ENCODE results near the gene EVC.

The EVC gene

DNA sequence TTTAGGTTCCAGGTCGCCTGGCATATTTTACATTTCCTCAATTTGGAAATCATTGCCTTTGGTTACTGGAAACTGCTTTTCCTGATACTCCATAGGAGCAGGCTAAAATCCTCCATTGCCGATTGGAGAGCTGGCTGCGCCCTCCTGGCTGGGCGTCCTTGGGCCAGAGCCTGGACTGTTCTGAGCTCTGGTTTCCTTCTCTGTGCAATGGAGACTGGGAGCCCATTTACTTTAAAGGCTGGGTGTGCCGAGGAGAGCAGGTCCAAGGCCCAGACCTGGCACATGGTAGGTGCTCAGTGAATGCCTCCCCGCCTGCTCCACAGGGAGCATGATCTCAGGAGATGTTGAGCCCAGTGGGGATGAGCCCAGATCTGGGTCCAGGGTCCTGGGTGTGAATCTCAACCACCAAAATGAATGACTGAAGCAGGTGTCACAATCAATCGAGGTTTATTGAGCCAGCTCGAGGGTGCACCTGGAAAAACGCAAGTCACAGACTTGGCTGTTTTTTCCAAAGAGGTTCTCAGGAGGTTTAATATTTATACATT, 50.0 kb downstream of the EVC start:
- Mint-ChIP-seq H3K36me3 (no peaks in the 10 kb centered on the region), H3K27ac (no peak overlapping the region)

GRCh38 chr4:5770051-5770450, 59.0 kb downstream of the EVC start:
- no peaks in the 10 kb centered on the region for H3K36me3 Mint-ChIP-seq
- peaks cover 3 to 5% of the 10 kb centered on the region in 2 donors for H3K27me3 Mint-ChIP-seq
- H3K4me1 Mint-ChIP-seq = no peaks in the 10 kb centered on the region
- no peak for DNase-seq
- H3K9me3 Mint-ChIP-seq = peaks cover 0 to 8% of the 10 kb centered on the region in 2 donors
- H3K4me3 Mint-ChIP-seq = no peak overlapping the region
- H3K27ac Mint-ChIP-seq = no peak overlapping the region
- ATAC-seq (replicated peaks) = no peak

More for the DNA sequence above, 50.0 kb downstream of the EVC start:
- ATAC-seq (replicated peaks) (no peak), DNase-seq (no peak)
- Mint-ChIP-seq H3K9me3 (peaks cover 0 to 1% of the 10 kb centered on the region in 2 donors), H3K4me1 (no peaks in the 10 kb centered on the region), H3K27me3 (no peaks in the 10 kb centered on the region), H3K4me3 (no peak overlapping the region)

DNA sequence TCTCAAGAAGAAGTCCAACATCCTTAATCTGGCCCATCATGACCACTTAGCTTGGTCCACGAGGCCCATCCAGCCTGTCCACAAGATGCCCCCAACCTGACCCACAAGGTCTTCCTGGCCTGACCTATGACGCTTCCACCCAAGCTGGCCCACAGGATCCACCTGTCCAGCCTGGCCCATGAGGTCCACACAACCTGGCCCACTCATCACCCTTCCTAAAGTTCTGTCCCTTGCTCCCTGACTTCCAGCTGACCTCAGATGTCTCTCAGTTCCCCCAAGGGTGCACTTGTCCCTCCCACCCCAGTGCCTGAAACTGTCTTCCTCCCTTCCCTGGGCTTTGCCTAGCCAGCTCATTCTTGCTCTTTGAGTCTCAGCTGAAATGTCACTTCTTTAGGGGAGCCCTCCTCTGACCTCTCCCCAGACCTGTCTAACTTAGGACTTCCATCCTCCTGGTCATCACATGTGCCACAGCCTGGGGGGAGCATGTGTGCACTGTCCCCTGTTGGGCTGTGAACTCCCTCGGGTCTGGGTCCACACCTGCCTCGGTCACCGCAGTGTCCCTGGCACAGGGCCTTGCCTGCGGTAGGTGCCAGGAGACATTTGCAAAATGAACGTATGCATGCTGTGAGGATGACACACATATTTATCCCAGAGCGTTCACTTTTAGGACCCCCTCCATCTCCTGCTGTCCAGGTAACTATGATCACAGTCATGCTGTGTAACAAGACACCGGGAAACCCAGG, 61.7 kb downstream of the EVC start:
- Mint-ChIP-seq H3K4me3 (no peak overlapping the region), H3K36me3 (peaks cover 2 to 4% of the 10 kb centered on the region in 2 donors)
- no peak for ATAC-seq (replicated peaks)

DNA sequence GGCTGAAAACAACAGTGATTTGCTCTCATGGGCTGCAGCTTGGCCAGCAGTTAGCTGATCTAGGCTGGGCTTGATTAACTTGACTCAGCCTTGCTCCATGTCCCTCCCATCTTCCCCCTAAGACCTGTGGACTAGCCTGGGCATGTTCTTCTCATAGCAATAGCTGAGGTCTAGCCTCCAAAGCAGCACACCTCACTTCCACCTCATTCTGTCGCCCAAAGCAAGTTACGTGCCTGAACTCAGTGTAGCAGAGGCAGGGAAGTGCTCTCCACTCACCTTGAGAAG, 62.2 kb downstream of the EVC start:
- Mint-ChIP-seq H3K36me3 (peaks cover 2 to 4% of the 10 kb centered on the region in 2 donors), H3K27ac (no peak overlapping the region), H3K9me3 (peaks cover 5 to 12% of the 10 kb centered on the region in 2 donors), H3K27me3 (peaks cover 3 to 5% of the 10 kb centered on the region in 2 donors), H3K4me3 (no peak overlapping the region), H3K4me1 (no peaks in the 10 kb centered on the region)
- DNase-seq = no peak
- ATAC-seq (replicated peaks) = no peak

More for the DNA sequence above, 61.7 kb downstream of the EVC start:
- Mint-ChIP-seq H3K27me3 (peaks cover 3 to 5% of the 10 kb centered on the region in 2 donors), H3K9me3 (peaks cover 5 to 15% of the 10 kb centered on the region in 2 donors), H3K4me1 (no peaks in the 10 kb centered on the region), H3K27ac (no peak overlapping the region)
- DNase-seq = no peak

DNA sequence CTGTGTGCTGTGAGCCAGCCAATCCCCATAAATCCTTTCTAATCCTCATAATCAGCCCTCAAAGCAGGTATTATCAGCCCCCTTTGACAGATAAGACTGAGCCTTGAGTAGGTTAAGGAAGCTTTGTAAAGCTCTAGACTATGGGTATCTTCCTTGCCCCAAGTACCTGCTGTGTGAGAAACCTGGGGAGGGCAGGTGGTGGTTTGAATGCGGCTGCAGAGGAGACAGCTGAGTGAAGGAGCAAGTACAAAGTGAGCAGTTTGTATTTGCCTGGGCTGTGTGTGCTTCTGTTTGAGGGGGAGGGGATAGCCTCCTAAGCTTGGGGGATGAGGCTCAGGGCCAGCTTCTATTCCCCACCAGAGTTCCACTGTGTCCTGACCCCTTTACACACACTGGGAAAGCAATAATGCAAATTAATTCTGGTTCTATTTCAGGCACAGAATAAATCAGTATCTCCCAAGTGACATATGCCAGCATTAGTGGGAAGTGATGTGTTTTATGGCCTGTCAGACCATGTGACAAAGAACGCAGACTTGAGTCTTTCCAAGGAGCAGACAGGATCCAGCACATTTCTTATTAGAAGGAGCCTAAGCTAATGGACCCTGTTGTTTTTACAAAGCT, 63.5 kb downstream of the EVC start:
- H3K4me1 Mint-ChIP-seq = no peaks in the 10 kb centered on the region
- peaks cover 2 to 4% of the 10 kb centered on the region in 2 donors for H3K36me3 Mint-ChIP-seq
- peaks cover 5 to 12% of the 10 kb centered on the region in 2 donors for H3K9me3 Mint-ChIP-seq
- no peak overlapping the region for H3K4me3 Mint-ChIP-seq
- DNase-seq = no peak
- no peak for ATAC-seq (replicated peaks)
- H3K27me3 Mint-ChIP-seq = peaks cover 3 to 5% of the 10 kb centered on the region in 2 donors
- no peak overlapping the region for H3K27ac Mint-ChIP-seq

- no peak overlapping the region for H3K4me3 Mint-ChIP-seq
- DNase-seq = no peak
- no peak for ATAC-seq (replicated peaks)
- H3K27me3 Mint-ChIP-seq = peaks cover 3 to 5% of the 10 kb centered on the region in 2 donors
- H3K36me3 Mint-ChIP-seq = peaks cover 2 to 4% of the 10 kb centered on the region in 2 donors
- peaks cover 5 to 10% of the 10 kb centered on the region in 2 donors for H3K9me3 Mint-ChIP-seq
- no peak overlapping the region for H3K27ac Mint-ChIP-seq
- no peaks in the 10 kb centered on the region for H3K4me1 Mint-ChIP-seq
Measured at GRCh38 chr4:5776510-5776909, 65.5 kb downstream of the EVC start.

GRCh38 chr4:5780831-5781480, 70.0 kb downstream of the EVC start:
- Mint-ChIP-seq H3K9me3 (peaks cover 5 to 6% of the 10 kb centered on the region in 2 donors), H3K4me3 (no peak overlapping the region), H3K36me3 (peaks cover 2 to 4% of the 10 kb centered on the region in 2 donors), H3K4me1 (no peaks in the 10 kb centered on the region), H3K27me3 (peaks cover 0 to 3% of the 10 kb centered on the region in 2 donors), H3K27ac (no peak overlapping the region)
- ATAC-seq (replicated peaks) = no peak
- no peak for DNase-seq

DNA sequence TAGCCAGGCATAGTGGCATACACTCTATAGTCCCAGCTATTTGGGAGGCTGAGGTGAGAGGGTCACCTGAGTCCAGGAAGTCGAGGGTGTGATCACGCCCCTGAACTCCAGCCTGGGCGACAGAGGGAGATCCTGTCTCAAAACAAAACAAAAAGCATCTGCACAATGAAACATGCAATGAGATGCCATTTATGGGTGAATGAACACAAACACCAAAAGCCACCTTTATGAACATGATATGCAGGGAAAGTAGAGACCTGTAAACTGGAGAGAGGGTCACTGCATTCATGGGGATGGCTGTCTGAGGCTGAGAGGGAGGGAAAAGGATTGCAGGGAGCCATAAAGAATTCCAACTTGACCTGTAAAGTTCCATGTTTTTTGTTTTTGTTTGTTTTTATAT, 70.7 kb downstream of the EVC start:
- peaks cover 0 to under 1% of the 10 kb centered on the region in 2 donors for H3K36me3 Mint-ChIP-seq
- H3K27ac Mint-ChIP-seq = no peak overlapping the region
- DNase-seq (no peak), ATAC-seq (replicated peaks) (no peak)
- peaks cover under 1 to 3% of the 10 kb centered on the region in 2 donors for H3K9me3 Mint-ChIP-seq
- H3K27me3 Mint-ChIP-seq = peaks cover 0 to 3% of the 10 kb centered on the region in 2 donors
- no peaks in the 10 kb centered on the region for H3K4me1 Mint-ChIP-seq
- H3K4me3 Mint-ChIP-seq = no peak overlapping the region

GRCh38 chr4:5782829-5783476, 72.0 kb downstream of the EVC start:
- Mint-ChIP-seq H3K9me3 (peaks cover 3 to 4% of the 10 kb centered on the region in 2 donors), H3K36me3 (peaks cover under 1 to 2% of the 10 kb centered on the region in 2 donors), H3K27ac (no peak overlapping the region), H3K27me3 (peaks cover 0 to 3% of the 10 kb centered on the region in 2 donors), H3K4me1 (no peaks in the 10 kb centered on the region), H3K4me3 (no peak overlapping the region)
- ATAC-seq (replicated peaks) (no peak), DNase-seq (no peak)

DNA sequence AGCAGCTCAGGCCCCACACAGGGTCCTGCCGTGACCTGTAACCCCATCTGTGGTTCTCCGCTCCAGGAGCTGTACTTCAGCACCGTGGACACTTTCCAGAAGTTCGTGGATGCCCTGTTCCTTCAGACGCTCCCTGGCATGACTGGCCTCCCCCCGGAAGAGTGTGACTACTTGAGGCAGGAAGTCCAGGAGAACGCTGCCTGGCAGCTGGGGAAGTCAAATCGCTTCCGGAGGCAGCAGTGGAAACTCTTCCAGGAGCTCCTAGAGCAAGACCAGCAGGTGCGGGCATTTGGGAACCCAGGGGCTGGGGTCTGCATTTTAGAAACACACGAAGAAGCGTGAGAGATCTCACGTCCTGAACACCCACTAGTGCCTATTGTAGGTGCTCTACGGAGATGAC, 72.5 kb downstream of the EVC start:
- Mint-ChIP-seq H3K27ac (no peak overlapping the region), H3K36me3 (peaks cover 3 to 4% of the 10 kb centered on the region in 2 donors), H3K4me3 (no peak overlapping the region), H3K9me3 (peaks cover 7 to 8% of the 10 kb centered on the region in 2 donors), H3K27me3 (peaks cover 0 to 3% of the 10 kb centered on the region in 2 donors), H3K4me1 (no peaks in the 10 kb centered on the region)
- ATAC-seq (replicated peaks) (no peak), DNase-seq (no peak)

GRCh38 chr4:5784021-5784420, 73.0 kb downstream of the EVC start:
- Mint-ChIP-seq H3K27me3 (peaks cover 0 to 3% of the 10 kb centered on the region in 2 donors), H3K4me1 (no peaks in the 10 kb centered on the region), H3K27ac (no peak overlapping the region), H3K9me3 (peaks cover 9 to 10% of the 10 kb centered on the region in 2 donors), H3K4me3 (no peak overlapping the region), H3K36me3 (peaks cover 3 to 6% of the 10 kb centered on the region in 2 donors)
- ATAC-seq (replicated peaks) (no peak), DNase-seq (no peak)

- DNase-seq (no peak), ATAC-seq (replicated peaks) (no peak)
- Mint-ChIP-seq H3K9me3 (peaks cover 9 to 10% of the 10 kb centered on the region in 2 donors), H3K27ac (no peak overlapping the region), H3K27me3 (peaks cover 0 to 3% of the 10 kb centered on the region in 2 donors), H3K4me3 (no peak overlapping the region), H3K36me3 (peaks cover 3 to 6% of the 10 kb centered on the region in 2 donors), H3K4me1 (no peaks in the 10 kb centered on the region)
Measured at GRCh38 chr4:5784960-5785611, 74.1 kb downstream of the EVC start.

GRCh38 chr4:5785806-5786680, 75.0 kb downstream of the EVC start:
- Mint-ChIP-seq H3K27me3 (peaks cover 0 to 3% of the 10 kb centered on the region in 2 donors), H3K9me3 (peaks cover 9 to 10% of the 10 kb centered on the region in 2 donors), H3K4me1 (no peaks in the 10 kb centered on the region), H3K27ac (no peak overlapping the region), H3K36me3 (peaks cover 3 to 6% of the 10 kb centered on the region in 2 donors), H3K4me3 (no peak overlapping the region)
- ATAC-seq (replicated peaks) = no peak
- DNase-seq = no peak
